ENCODE results near the gene FAM131B. TPM values are rescaled to one million over a fixed set of nuclear protein-coding genes. Genes with fewer than 3 reads are reported as not detected.

Gene FAM131B
- total and polyA plus RNA-seq, 9 of the 15 experiments (the other 6 are each of a cell fraction or from before 2014, with no cell fraction given) = 0.03 to 0.04 TPM; not detected in 7

DNA sequence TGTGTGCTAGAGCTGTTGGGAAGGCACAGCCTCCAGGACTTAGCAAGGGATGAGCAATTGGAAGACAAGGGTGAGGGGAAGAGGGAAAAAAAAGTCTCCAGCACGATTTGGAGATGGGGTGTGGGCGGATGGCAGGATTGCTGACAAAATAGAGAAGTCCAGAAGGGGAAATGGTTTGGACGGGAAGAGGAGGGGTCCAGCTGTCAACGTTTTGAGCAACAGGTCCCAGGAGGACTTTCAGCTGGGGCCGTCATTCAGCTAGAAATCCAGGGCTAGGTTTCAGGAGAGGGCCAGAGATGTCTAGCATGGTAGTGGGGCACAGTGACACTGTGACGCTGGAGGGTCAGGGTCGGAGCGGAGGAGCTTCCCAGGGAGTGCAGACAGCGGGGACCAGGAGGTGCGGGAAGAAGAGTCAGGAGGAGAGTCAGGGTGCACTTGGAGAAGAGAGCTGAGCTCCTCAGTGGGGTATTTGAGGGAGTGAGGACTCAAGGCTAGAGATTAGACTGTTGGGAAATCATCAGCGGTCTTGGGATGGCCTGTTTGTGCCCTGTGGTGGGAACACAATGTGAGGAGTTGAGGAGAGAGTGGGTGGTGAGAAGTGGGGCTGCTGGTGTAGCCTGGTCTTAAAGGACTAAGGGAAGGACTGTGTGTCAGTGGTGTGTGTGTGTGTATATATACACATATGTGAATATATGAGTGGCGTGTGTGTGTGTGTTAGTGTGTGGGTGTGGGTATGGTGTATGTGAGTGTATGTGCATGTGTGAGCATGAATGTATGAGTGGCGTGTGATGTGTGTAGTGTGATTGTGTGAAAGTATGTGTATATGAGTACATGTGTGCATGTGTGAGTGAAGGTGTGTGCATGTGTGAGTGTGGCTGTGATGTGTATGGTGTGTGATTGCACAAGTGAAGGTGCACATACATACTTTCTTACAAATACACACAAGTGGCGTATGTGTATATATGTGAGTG, 22.4 kb upstream of the FAM131B start (continued):
- TF ChIP-seq TOE1 (IDR thresholded peaks at IDR 0.05; ENCODE audit: borderline replicate concordance) = no peak
- 0 out of 2 replicates have a peak, but pooled peaks have one; percentile 34 for TF ChIP-seq TOE1 (CRISPR knock-in tag; IDR thresholded peaks at IDR 0.05; ENCODE audit: borderline replicate concordance, low read depth)

- ChIA-PET CTCF (ENCODE audit: low intra/inter-chr PET ratio) (no interaction called here), POLR2A (interaction anchor here (0.7 to 2.4 kb wide), 9 partner anchors 9 to 180 kb away, joined by 3 to 46 read pairs (median 5); no protein-coding TSS in a partner anchor)
- Histone ChIP-seq H3K4me1 (replicated peaks in 1 of 2; ENCODE audit: control insufficient read depth in 2 of 2, insufficient read depth in 2 of 2, low read length in 2 of 2) (peaks cover 21 to 50% of the 10 kb centered on the region in 2 experiments; a peak in 4 of 5 replicates), H3K27ac (ENCODE audit: extremely low read depth, low read depth, low read length) (no peak overlapping the region), H3K4me2 (ENCODE audit: insufficient read depth, low read length) (no peak overlapping the region), H3K79me2 (ENCODE audit: control insufficient read depth, insufficient read depth, low read length) (peaks cover 12% of the 10 kb centered on the region), H3K9ac (ENCODE audit: insufficient read depth in 1 of 2, low read depth in 2 of 2, low read length in 2 of 2) (no peak overlapping the region), H3K9me3 (replicated peaks; ENCODE audit: control insufficient read depth, insufficient read depth, low read depth, low read length) (no peaks in the 10 kb centered on the region), H3K9me1 (ENCODE audit: control insufficient read depth, insufficient read depth, low read length) (peaks cover 17% of the 10 kb centered on the region), H3K27me3 (ENCODE audit: control insufficient read depth in 2 of 2, insufficient read depth in 2 of 2, low read length in 2 of 2) (no peaks in the 10 kb centered on the region), H2AFZ (ENCODE audit: low read depth, low read length) (no peak overlapping the region), H4K20me1 (replicated peaks; ENCODE audit: control insufficient read depth, insufficient read depth, low read length) (peaks cover 13% of the 10 kb centered on the region), H3K36me3 (ENCODE audit: control insufficient read depth, insufficient read depth, low read length) (peaks cover 58% of the 10 kb centered on the region; the same call in 2 of the 3 replicates), H3K4me3 (no peak overlapping the region)
- BruUV-seq (replicated peaks) = no TSS peak
- no peak for FAIRE-seq
- ATAC-seq = no peak
- intact Hi-C loops (cut with micrococcal nuclease) = loop anchor here (5.0 kb wide), 1 partner anchor 37 kb away; no protein-coding TSS in a partner anchor
- DNase-seq (ENCODE audit: extremely low read depth in 1 of 4, low spot score in 3 of 4) = no peak
- WGBS (ENCODE audit: insufficient coverage, low coverage, missing lambda C conversion rate) = 72% methylated on average over 5 of the region's 5 CpGs
- in situ Hi-C loops (cut with MboI) = no loop called here
- TF ChIP-seq THRB (CRISPR knock-in tag; conservative IDR thresholded peaks at IDR 0.05) = peak; percentile 33; the same call in 1 of the 2 replicates
- no peak for TF ChIP-seq HLTF (IDR thresholded peaks at IDR 0.05)
- no peak for TF ChIP-seq GABPB1 (CRISPR knock-in tag; IDR thresholded peaks at IDR 0.05)
- no peak for TF ChIP-seq NR4A1 (CRISPR knock-in tag; IDR thresholded peaks at IDR 0.05)
- no peak for TF ChIP-seq NR4A1 (tag; IDR thresholded peaks at IDR 0.05)
- TF ChIP-seq HBP1 (CRISPR knock-in tag; IDR thresholded peaks at IDR 0.05) = peak; percentile 65; the same call in 1 of the 2 replicates
- peak; percentile 39 for TF ChIP-seq POLR2B (IDR thresholded peaks at IDR 0.05; ENCODE audit: low read depth, partially characterized antibody)
- 0 out of 2 replicates have a peak, but pooled peaks have one; percentile 38 for TF ChIP-seq ZNF143 (CRISPR knock-in tag; IDR thresholded peaks at IDR 0.05)
- TF ChIP-seq GTF3C2 (IDR thresholded peaks at IDR 0.05; ENCODE audit: borderline replicate concordance, extremely low read depth, insufficient read length) = no peak
- no peak for TF ChIP-seq DDX20 (tag; IDR thresholded peaks at IDR 0.05; ENCODE audit: low read depth)
Observed at GRCh38 chr7:143384148-143384547, 21.6 kb upstream of the FAM131B start.
